Thoracic aorta (tissue), 2 donors: ENCODE measurements around the gene OR4S1. TPM values are rescaled to one million over a fixed set of nuclear protein-coding genes. Genes with fewer than 3 reads are reported as not detected.

ENCODE experiments used
- ATAC-seq: fragments of 150-250 bp; one replicate; pipeline ENCODE4 v1.8.0; 2017; ENCODE audit warnings: low read depth; ENCODE audit not compliant: insufficient number of reproducible peaks, low FRiP score
- DNase-seq: peaks from one replicate; pipeline ENCODE4 v3.0.0-alpha.2; 2020; ENCODE audit warnings: low spot score
- H3K27ac ChIP-seq, 2 donors: fragments of 200-600 bp; sonication (generic); 1 replicate in 1 of 2; 2 replicates in 1 of 2; pipeline ENCODE4 v1.5.1; 2016; ENCODE audit warnings: mild to moderate bottlenecking in 2 of 2, moderate library complexity in 2 of 2
- H3K27me3 ChIP-seq: fragments of 200-600 bp; sonication (generic); replicated peaks from 2 replicates; pipeline ENCODE4 v1.6.0; 2016; ENCODE audit warnings: mild to moderate bottlenecking; ENCODE audit not compliant: insufficient read depth
- H3K36me3 ChIP-seq: fragments of 200-600 bp; sonication (generic); one replicate; pipeline ENCODE4 v1.5.1; 2016
- H3K4me1 ChIP-seq, 2 donors: fragments of 200-600 bp; sonication (generic); 1 replicate in 1 of 2; 2 replicates in 1 of 2; pipeline versions ENCODE4 v1.5.1 to v1.6.0; 2016; ENCODE audit warnings: low read depth in 2 of 2, mild to moderate bottlenecking in 1 of 2; ENCODE audit not compliant: control insufficient read depth in 1 of 2
- H3K4me3 ChIP-seq: fragments of 200-600 bp; sonication (generic); 2 replicates; pipeline ENCODE4 v1.5.1; 2016; ENCODE audit warnings: mild to moderate bottlenecking
- H3K9me3 ChIP-seq: fragments of 200-600 bp; sonication (generic); 2 replicates; pipeline ENCODE4 v1.5.1; 2016
- total RNA-seq, 2 donors: library from RNA; depleted of rRNA; stranded (reverse); fragments of >200 nt; gene quantifications; one replicate each; pipeline versions ENCODE4 v1.1.0 to v1.2.3, GENCODE V29; 2016
- TF ChIP-seq, protein P1 (sequence below): fragments of 200-600 bp; sonication (generic); IDR thresholded peaks from one replicate; pipeline ENCODE4 v1.5.1; 2019; ENCODE audit warnings: antibody characterized with exemption

The OR4S1 gene, protein sequence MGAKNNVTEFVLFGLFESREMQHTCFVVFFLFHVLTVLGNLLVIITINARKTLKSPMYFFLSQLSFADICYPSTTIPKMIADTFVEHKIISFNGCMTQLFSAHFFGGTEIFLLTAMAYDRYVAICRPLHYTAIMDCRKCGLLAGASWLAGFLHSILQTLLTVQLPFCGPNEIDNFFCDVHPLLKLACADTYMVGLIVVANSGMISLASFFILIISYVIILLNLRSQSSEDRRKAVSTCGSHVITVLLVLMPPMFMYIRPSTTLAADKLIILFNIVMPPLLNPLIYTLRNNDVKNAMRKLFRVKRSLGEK
- total RNA-seq, result not detected

DNA sequence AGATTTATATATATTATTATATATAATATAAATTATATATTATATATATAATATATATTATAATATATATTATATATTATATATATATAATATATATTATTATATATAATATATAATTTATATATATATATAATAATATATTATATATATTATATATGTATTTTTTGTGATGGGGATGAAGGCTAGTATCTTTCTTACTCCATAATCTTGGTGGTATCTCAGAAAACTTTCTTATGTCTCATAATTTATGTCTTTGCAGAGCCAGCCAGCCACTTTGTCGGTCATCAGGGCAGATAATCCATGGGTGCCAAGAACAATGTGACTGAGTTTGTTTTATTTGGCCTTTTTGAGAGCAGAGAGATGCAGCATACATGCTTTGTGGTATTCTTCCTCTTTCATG lies at the start of gene OR4S1:
Gene OR4S1, plus strand, starts transcription at position 301 of the 400 bp plus-strand sequence. Its CDS starts 0 bp downstream, at position 301.
- Histone ChIP-seq H3K4me1 (no peaks in the 10 kb centered on the region), H3K9me3 (no peaks in the 10 kb centered on the region), H3K27me3 (no peaks in the 10 kb centered on the region), H3K36me3 (no peaks in the 10 kb centered on the region), H3K27ac (no peak within 1 kb of the TSS), H3K4me3 (no peak within 1 kb of the TSS)
- TF ChIP-seq, protein P1, sequence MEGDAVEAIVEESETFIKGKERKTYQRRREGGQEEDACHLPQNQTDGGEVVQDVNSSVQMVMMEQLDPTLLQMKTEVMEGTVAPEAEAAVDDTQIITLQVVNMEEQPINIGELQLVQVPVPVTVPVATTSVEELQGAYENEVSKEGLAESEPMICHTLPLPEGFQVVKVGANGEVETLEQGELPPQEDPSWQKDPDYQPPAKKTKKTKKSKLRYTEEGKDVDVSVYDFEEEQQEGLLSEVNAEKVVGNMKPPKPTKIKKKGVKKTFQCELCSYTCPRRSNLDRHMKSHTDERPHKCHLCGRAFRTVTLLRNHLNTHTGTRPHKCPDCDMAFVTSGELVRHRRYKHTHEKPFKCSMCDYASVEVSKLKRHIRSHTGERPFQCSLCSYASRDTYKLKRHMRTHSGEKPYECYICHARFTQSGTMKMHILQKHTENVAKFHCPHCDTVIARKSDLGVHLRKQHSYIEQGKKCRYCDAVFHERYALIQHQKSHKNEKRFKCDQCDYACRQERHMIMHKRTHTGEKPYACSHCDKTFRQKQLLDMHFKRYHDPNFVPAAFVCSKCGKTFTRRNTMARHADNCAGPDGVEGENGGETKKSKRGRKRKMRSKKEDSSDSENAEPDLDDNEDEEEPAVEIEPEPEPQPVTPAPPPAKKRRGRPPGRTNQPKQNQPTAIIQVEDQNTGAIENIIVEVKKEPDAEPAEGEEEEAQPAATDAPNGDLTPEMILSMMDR, result no peak
- DNase-seq (no peak), ATAC-seq (no peak)

DNA sequence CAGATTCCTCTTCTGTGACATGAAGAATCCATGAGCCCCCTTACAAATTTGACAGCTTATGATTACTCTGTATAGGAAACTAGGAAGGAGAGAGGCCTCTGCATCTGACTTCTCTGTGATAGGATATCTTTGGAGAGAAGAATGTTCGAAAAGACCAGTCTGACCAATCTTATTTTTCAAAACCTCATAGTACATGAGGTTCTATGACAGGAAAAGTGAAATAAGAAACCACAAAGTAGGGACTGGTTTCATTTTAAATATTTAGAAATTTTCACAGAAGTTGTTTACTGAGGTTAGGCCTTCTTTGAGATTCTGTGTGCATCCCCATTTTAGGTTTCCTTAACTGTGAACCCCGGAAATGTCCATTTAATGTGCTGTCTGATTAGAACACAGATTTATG lies 44.4 kb upstream of the OR4S1 start:
- H3K27ac ChIP-seq, result no peak overlapping the region
- no peak for ATAC-seq
- TF ChIP-seq, protein P1, result no peak

DNA sequence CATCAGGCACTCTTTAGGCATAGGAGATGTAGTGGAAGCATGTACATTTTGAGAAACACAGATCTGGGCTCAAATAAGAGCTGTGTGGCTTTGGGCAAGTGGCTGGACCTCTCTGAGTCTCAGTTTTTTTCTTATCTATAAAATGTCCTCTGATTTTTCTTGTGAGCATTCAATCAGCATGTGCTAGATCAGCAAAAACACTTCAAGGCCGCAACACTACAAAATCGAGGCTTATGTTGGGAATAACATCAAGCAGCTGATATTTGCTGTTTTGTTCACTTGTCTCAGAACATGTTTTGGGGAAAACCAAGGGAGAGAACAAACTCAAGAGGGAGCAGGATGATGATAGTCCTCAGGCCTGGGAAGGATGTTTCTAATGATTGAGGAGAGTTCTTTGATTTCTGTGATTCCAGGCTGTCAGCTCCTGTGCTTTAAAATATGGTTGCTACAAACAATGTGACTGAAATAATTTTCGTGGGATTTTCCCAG lies 42.6 kb upstream of the OR4S1 start, which contains the start of gene OR4X1:
Gene OR4X1, plus strand, starts transcription at position 439 of the 489 bp plus-strand sequence. Its CDS starts 0 bp downstream, at position 439.
- no peak within 1 kb of the TSS for H3K4me3 ChIP-seq
- TF ChIP-seq, protein P1, result no peak
- no peaks in the 10 kb centered on the region for H3K36me3 ChIP-seq
- DNase-seq (no peak), ATAC-seq (no peak)
- no peak within 1 kb of the TSS for H3K27ac ChIP-seq
- H3K27me3 ChIP-seq, result no peaks in the 10 kb centered on the region
- no peaks in the 10 kb centered on the region for H3K9me3 ChIP-seq
- no peaks in the 10 kb centered on the region for H3K4me1 ChIP-seq

More for the DNA sequence above, 44.4 kb upstream of the OR4S1 start:
- no peaks in the 10 kb centered on the region for H3K4me1 ChIP-seq
- no peaks in the 10 kb centered on the region for H3K27me3 ChIP-seq
- DNase-seq, result no peak
- H3K4me3 ChIP-seq, result no peak overlapping the region
- no peaks in the 10 kb centered on the region for H3K9me3 ChIP-seq
- no peaks in the 10 kb centered on the region for H3K36me3 ChIP-seq

DNA sequence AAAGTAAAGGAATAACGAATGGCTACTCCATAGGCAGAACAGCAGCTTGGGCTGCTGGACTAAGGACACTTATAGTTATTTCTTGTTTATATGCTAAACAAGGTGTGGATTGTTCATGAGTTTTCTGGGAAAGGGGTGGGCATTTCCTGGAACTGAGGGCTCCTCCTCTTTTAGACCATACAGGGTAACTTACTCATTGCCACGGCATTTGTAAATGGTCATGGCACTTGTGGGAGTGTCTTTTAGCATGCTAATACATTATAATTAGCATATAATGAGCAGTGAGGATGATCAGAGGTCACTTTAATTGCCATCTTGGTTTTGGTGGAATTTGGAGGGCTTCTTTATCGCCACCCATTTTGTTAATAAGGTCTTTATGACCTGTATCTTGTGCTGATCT lies 35.4 kb upstream of the OR4S1 start:
- no peak overlapping the region for H3K4me3 ChIP-seq
- H3K27me3 ChIP-seq, result no peaks in the 10 kb centered on the region
- TF ChIP-seq, protein P1, result no peak
- H3K9me3 ChIP-seq, result no peaks in the 10 kb centered on the region
- ATAC-seq (no peak), DNase-seq (no peak)
- H3K27ac ChIP-seq, result no peak overlapping the region
- H3K36me3 ChIP-seq, result no peaks in the 10 kb centered on the region
- H3K4me1 ChIP-seq, result no peaks in the 10 kb centered on the region

DNA sequence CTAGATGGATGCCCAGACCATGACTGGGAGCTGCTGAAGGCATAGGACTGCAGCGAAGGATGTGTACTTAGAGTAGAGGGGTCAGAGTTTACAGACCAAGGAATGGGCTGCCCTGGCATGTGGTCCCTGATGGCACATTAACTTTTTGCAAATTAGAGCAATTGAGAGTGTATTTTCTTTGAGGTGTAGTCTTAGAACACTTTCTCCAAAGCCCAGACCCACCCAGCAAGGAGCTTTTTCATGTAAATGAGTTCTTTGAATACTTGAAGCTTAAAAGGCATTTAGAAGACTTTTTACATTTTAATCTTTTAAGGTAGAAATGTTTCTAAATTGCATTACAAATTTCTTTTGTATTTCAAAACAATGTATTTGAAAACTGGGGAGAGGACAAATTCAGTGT lies 33.4 kb upstream of the OR4S1 start:
- no peaks in the 10 kb centered on the region for H3K27me3 ChIP-seq
- no peak overlapping the region for H3K4me3 ChIP-seq
- no peaks in the 10 kb centered on the region for H3K36me3 ChIP-seq
- DNase-seq (no peak), ATAC-seq (no peak)
- TF ChIP-seq, protein P1, result no peak
- H3K9me3 ChIP-seq, result no peaks in the 10 kb centered on the region
- no peak overlapping the region for H3K27ac ChIP-seq
- no peaks in the 10 kb centered on the region for H3K4me1 ChIP-seq
